Kidney glomerular epithelial cell (primary cell): ENCODE measurements around the gene BMP2K.

Experiments used
- DNase-seq: peaks from one replicate; lab custom pipeline; 2025; lab: John Stamatoyannopoulos, UW

BMP2K gene

GRCh38 chr4:78937837-78938236, 161.7 kb downstream of the BMP2K start:
- DNase-seq: peak; percentile 11

GRCh38 chr4:78938474-78938867, 162.3 kb downstream of the BMP2K start:
- DNase-seq: peak; percentile 39

GRCh38 chr4:78938868-78939666, 162.9 kb downstream of the BMP2K start, which contains the start of gene PAQR3:
Gene PAQR3, minus strand, starts transcription at chr4:78939438. Its CDS starts 214 bp downstream, at chr4:78939224.
- DNase-seq: peak; percentile 71

GRCh38 chr4:78939667-78940008, 163.5 kb downstream of the BMP2K start:
- DNase-seq: no peak

GRCh38 chr4:78940752-78941151, 164.6 kb downstream of the BMP2K start:
- DNase-seq: no peak

GRCh38 chr4:78944381-78944780, 168.2 kb downstream of the BMP2K start:
- DNase-seq: no peak

- DNase-seq: no peak
Observed at GRCh38 chr4:78945651-78946179, 169.6 kb downstream of the BMP2K start.

GRCh38 chr4:78949735-78950134, 173.6 kb downstream of the BMP2K start:
- no peak for DNase-seq

GRCh38 chr4:78951862-78952472, 175.8 kb downstream of the BMP2K start:
- peak; percentile 61 for DNase-seq

- no peak for DNase-seq
Observed at GRCh38 chr4:78953231-78953630, 177.1 kb downstream of the BMP2K start.

- DNase-seq: peak; percentile 9
Observed at GRCh38 chr4:78953769-78954666, 177.9 kb downstream of the BMP2K start.

GRCh38 chr4:78956975-78957374, 180.8 kb downstream of the BMP2K start:
- no peak for DNase-seq

GRCh38 chr4:78960926-78961325, 184.8 kb downstream of the BMP2K start:
- DNase-seq: no peak
